GM18909 (cell line): Measurements from ENCODE around the gene SNRPF.
A peak's percentile ranks its signal among the peaks of the same experiment; 100 is the strongest.
"Not testable (repeated sequence)": the region's sequence is repeated elsewhere in the genome, so short reads cannot be mapped to it uniquely, and the experiment has no call there.

Experiments
- ATAC-seq: cut with Tn5 transposase; IDR thresholded peaks from one replicate; pipeline ENCODE4 v1.9.1; 2021; ENCODE audit warnings: mild to moderate bottlenecking; ENCODE audit not compliant: unreplicated experiment, poor library complexity

SNRPF gene

DNA sequence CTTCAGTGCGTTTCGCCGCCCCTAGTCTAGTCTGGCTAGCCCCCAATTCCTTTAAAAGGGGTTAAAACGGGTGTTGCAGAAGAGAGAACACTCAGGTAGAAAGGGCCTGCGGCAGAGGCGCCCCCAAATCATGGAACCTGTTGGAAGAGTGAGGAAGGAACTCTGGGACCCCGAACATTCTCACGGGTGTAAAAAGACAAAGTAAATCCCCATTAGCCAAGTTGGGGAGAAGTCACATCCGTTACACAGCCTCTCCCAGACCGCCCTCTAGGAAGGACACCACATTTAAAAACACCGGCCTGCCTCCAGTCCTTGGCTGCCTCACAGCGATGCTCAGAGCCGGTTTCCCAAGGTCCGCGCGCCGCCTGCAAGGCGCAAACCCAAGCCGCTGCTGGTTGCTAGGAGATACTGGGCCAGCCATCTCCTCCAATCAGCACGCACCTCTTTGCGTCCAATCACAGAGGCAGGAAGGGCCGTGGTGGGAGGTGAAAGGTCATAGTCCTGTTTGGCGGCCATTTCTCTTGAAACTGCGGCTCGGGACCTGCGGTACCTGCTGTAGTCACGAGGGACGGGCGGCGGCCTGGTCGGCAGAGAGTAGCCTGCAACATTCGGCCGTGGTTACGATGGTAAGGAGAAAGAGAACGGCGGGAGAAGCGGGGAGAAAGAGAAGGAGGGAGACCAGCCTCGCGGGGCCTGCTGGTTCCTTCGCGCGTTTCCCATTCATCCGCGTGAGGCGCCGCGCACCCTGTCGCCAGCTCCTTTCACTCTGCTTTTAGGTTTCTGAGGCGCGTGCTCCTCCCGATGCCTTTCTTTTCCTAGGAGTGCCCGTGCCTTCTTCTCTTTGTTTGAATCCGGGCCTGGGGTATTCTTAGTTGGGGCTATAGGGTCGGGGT is at the start of gene SNRPF:
TSS of gene SNRPF (plus strand) at position 502 of the 893 bp plus-strand sequence. CDS start at position 624, 122 bp downstream.
- peak; percentile 99 for ATAC-seq

DNA sequence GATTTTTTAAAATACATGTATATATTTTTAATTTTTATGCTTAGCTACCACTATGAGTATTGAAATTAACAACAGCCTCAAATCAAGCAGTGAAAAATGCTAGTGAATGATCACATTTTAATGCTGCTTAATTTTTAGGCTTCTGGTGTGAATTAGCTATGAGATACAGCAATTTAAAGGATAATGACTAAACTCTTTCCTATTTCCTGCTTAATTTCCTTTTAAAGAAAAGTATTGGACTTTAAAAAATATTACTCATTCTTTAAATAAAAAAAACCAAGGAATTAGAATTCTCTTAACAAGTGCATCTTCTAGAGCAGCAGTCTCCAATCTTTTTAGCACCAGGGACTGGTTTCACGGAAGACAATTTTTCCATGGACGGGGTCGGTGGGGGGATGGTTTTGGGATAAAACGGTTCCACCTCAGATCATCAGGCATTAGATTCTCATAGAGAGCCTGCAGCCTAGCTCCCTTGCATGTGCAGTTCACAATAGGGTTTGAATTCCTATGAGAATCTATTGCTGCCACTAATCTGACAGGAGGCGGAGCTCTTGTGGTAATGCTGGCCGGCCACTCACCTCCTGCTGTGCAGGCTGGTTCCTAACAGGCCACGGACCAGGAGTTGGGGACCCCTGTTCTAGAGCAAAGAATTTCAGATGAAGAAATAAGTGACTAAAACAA is 49.6 kb upstream of the SNRPF start:
- ATAC-seq, result no peak

DNA sequence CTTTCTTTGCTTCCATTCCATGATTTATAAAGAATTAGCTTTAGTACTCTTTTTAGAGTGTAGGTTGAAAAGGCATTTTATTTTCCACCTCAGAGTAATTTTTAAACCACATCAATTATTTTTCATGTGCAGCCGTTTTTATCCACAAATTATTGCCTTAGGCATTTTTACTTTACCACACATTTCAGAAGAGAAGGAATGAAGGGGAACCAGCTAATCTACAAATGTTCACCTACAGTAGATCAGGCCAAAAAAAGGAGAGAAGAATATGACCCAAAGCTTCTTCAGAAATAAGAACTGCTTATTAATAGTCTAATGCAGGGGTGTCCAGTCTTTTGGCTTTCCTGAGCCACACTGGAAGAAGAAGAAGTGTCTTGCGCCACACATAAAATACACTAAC is 48.3 kb upstream of the SNRPF start:
- ATAC-seq, result no peak

DNA sequence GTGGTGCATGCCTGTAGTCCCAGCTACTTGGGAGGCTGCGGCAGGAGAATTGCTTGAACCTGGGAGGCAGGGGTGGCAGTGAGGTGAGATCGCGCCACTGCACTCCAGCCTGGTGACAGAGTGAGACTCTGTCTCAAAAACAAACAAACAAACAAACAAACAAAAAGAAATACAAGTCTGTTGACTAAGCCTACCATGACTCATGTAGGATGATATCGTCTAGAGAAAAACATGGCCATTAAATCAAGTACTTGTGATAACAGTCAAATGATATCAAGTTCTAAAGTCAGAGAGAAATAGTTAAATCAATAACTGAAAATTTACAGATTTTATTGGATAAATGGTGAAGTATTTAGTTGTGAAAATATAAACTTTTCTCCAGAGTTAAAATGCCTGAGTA is 46.6 kb upstream of the SNRPF start:
- not testable (repeated sequence) for ATAC-seq

DNA sequence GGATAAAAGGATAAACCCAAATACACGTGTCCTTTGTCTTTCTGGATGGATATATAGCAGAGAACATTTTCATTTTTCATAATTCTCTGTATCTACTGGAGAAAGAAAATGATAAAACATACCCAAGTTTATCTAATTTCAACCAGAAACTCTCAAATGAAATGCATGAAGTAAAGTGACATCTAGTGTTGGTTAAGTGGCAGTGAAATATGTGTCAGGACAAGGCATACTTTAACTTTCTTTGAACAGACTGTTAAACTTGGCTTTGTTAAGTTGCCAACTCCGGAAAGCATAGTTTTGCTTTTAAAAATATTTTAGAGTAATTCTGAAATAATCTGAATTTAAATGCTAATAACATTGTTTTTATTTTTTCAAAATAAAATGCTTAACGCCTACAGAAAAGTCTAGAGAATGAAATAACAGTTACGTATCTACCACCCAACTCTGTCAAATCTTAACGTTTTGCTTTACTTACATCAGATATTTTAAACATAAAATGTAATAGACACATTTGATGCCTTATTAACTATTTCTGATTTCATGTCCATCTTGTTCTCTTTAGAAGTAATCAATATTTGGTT is 43.0 kb upstream of the SNRPF start:
- ATAC-seq, result no peak

DNA sequence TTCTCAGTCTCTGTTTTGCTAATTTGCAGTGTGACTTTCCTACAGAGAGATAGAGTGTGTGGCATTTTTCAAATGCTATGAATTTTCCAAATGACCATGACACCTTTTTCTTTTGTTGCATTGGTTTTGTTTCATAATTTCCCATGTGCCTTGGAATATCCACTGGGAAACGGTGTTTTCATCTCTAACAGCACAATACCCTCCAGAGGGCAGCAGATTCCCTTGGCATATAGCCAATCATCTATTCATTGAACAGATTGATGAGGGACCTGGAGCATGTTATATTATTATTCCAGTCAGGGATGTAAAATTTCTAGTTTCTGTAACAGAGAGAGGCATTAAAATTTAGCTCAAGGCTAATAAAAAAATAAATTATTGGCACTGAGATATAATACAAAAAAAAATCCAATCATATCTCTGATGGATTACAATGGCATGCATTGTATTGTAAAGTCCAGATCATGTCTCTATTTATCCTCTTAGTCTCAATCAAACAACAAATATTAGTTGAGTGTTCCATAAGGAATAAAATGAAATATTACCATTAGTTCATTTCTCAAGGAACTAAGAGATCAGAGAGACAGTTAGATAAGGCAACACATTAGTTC is 38.6 kb upstream of the SNRPF start:
- ATAC-seq, result no peak

DNA sequence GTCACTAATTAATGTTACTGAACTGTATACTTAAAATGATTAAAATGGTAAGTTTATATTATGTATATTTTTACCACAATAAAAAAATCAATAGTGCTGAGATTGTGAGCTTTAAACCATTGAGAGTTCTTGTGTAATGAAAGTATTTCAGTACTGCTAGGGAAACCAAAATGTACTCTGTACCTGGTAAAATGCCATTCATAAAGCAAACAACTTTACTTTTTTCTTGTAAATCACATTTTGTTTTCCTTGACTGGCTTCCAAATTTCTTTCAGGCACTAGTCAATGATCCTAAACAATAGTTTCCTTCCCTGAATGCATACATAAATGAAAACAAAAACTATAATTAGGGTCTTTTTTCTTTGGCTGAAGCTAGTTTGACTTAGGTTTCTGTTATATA is 29.4 kb upstream of the SNRPF start:
- no peak for ATAC-seq

DNA sequence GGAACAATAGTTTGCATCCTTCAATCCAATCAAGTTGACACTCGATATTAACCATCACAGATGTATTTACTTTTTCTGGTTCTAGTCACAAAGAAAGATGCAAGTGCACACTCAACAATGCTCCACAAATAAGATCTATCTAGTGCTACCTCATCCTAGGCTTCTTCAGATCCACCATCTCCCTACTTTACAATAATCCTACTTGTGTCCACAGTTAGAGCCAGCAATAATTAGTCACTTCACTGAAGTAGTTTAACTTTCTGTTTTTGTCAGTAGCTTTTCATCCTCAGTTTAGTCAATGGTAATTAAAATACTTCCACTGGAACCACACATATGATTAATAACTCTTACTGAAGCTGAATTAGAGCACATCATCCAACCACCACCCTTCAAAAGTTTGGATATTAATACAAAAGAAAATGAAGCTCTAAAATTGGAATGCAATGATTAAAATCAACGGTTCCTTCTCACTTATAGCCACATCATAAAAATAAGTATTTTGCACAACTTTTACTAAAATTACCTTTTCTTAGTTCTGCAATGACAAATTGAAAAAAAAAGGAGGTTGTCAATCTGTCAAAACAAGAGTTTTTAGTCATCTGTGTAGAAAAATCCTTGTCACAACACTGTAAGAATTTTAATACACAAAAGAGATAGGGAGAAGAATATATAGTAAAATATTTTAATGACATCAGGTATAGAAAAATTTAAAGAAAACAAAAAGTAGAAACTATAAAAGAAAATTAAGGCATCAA is 28.2 kb upstream of the SNRPF start:
- no peak for ATAC-seq

DNA sequence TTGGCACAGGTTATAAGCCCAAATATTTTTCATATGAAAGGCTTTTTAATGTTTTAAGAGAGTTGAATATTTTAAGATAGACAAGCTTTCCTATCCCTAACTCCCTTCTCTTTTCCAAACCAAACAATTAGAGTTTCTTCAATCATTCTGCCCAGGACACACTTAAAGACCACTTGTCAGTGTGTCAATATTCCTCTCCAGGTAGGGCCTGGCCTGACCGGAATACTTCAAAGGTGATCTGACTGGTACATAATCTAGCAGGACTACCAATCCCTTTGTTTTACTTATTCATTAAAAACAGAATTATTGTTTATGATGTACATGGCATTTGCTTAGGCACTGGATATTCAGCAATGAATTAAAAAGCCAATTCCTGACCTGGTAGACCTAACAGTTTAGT is 24.2 kb upstream of the SNRPF start:
- ATAC-seq, result no peak

DNA sequence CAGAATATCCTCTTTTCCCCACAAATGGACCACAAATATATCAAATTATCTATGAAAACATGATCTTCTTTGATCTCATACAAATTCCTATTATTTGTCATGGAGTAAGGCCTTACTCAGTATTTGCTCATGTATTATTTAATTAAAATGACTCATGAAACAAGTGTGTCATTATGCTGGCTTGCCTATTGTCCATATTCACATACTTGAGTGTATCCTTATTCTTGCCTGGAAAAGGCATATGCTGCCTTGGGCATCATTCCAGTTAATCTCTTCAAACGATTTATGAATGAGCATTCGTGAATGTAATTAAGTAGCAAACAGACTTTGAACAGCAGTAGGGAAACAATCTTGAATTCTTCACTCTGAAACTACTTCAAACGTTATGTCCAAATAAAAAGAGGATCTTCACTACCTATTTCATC is 22.6 kb upstream of the SNRPF start:
- no peak for ATAC-seq

DNA sequence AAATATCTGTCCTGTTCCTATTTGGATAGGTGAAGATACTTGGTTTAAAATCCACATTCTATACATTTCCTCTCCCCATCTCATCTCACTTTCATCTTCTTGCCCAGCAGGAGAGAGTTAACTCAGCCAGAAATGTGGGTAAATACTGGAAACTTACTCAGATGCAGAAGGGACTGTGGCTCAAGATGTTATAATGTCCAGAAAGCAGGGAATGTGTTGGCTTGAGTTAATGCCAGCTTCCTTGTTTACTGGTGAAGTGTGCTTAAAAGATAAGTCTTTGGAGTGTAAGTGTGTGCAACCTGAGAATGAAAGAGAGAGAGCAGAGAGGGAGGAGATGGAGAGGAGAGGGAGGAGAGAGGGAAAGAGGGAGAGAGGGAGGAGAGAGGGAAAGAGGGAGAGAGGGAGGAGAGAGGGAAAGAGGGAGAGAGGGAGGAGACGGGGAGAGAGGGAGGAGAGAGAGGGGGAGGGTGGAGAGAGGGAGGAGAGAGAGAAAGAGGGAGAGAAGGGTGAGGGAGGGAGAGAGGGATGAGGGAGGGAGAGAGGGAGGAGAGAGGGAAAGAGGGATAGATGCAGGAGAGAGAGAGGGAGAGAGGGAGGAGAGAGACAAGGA is 22.0 kb upstream of the SNRPF start:
- ATAC-seq, result no peak

DNA sequence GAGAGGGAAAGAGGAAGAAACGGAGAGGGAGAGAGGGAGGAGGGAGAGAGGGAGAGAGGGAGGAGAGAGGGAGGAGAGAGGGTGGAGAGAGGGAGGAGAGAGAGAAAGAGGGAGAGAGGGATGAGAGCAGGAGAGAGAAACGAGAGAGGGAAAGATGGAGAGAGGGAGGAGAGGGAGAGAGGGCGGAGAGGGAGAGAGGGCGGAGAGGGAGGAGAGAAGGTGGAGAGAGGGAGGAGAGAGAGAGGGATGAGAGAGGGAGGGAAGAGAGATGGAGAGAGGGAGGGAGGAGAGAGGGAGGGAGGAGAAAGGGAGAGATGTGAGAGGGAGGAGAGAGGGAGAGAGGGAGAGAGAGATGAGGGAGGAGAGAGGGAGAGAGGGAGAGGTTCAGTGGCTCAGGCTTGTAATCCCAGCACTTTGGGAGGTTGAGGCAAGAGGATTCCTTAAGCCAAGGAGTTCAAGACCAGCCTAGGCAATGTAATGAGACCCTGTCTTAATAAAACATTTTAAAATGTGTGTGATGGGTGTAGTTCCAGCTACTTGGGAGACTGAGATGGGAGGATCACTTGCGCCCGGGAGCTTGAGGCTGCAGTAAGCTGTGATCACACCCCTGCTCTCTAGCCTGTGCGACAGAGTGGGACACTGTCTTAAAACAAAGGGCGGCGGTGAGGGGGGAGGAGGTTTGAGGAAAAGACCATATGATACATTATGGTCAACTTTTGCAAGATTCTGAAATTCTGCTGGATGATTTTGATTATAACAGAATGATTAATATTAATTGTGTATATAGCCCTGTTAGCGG is 21.3 kb upstream of the SNRPF start:
- no peak for ATAC-seq

DNA sequence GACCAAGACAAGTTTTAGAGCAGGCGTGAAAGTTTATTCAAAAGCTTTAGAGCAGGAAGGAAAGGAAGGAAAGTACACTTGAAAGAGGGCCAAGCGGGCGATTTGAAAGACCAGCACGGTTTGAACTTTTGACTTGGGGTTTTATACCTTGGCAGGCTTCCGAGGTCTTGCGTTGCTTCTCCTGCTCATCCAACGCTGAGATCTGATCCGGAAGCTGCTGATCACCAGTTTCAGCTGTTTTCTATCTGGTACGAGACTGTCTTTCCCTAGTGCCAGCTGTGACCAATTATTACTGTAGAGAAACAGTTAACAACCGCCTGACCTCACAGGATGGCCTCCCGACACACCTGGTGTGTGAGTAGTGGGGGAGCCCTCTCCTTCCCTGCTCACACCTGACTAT is 20.6 kb upstream of the SNRPF start:
- ATAC-seq, result no peak

DNA sequence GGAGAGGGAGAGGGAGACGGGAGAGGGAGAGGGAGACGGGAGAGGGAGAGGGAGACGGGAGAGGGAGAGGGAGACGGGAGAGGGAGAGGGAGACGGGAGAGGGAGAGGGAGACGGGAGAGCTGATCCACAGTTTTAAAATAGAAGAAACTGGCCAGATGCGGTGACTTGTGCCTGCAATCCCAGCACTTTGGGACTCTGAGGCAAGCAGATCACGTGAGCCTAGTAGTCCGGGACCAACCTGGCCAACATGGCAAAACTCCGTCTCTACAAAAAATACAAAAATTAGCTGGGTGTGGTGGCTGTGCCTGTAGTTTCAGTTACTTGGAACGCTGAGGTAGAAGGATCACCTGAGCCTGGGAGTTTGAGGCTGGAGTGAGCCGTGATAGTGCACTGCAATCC is 16.3 kb upstream of the SNRPF start:
- ATAC-seq, result not testable (repeated sequence)

DNA sequence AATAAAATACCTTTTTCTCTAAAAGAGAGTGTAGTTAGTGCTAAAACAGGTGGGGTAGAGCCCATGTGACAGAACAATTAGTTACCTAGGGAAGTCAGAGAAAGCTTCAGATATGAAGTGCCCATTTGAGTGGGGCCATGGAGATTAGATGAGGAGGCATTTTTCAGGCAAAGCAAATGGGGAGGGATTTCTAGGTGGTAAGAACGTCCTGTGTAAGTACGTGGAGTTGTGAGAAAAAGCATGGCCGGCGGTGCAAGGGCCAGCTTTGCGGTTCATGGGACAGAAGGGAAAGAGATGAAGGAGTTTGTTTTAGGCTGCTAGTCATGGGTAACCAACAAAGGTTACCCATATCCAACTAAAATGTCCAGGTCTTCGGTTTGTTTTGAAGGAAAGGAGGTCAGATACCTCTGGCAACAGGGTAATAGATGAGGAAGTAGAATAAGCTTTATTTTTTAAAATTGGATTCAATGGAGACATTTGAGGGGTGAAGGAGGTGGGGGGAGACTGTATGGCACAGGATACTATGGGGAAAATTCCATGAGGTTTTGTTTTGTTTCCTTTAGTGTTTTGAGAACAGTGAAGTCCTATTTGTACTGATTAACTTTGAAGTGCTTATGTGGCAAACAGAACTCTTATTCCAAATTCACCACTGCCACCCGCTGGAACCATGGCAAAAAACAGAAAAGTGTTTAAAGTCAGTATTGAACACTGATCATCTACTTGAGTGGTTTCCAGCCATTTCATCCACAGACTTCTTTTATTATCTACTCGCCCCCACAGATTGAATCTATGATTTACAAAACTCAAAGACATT is 10.0 kb upstream of the SNRPF start:
- no peak for ATAC-seq

DNA sequence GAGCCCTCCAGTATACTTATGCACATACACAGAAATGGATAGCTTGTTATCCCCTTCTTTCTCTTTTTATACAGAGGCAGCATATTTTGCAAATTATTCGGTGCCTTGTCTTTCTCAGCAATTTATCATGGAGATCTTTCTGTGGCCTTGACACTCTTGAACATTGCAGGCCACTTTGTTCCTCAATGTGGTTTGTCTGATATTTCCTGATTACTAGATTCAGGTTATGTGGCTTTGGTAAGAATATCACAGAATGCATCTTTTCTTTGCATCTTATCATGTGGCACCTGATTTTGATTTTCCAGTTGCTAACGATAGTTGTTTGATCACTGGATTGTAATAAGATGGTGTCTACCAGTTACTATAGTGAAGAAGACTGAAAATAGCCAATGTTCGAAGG is 7.1 kb upstream of the SNRPF start:
- no peak for ATAC-seq

DNA sequence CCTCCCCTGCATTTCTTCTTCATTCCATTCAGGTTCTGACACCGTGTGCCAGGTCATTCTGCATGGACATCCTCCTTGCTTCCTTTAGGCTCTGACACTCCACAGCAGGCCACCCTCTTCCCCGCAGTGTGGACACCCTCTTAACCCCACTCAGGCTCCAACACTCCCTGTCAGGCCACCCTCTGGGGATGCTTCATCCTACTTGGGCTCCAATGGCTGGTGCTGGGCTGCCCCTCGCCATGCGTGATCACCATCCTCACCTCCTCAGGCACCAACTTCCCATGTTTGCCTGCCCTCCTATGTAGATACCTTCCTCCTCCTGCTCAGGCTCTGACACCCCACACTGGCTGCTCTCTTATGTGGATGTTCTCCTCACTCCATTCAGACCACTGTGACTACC is 6.6 kb upstream of the SNRPF start:
- ATAC-seq, result no peak

DNA sequence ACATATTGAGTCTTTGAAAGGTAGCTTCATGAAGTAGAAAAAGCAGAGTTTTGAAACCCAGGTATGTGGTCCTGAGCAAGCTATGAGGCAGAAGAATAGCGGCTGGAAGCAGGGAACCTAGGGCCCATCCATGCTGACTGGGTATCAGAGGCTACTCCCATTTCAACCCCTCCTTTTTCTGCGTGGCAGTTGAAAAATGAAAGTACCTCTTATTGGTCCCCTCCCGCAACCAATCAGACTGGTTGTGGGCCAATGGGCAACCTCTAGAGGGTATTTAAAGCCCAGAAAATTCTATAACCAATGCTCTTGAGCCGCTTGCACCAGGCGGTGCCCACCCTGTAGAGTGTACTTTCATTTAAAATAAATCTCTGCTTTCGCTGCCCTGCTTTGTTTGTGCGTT is 1.6 kb upstream of the SNRPF start:
- no peak for ATAC-seq
